Epithelial cell of proximal tubule (primary cell): Measurements from ENCODE around the gene ZNF37A. TPM values are rescaled to one million over a fixed set of nuclear protein-coding genes. Genes with fewer than 3 reads are reported as not detected.

ENCODE experiments used
- DNase-seq: peaks from one replicate; pipeline ENCODE4 v3.0.0-alpha.2; 2011; ENCODE audit warnings: low read depth
- H3K4me3 ChIP-seq: 2 replicates; pipeline ENCODE4 v1.5.1; 2011; ENCODE audit warnings: low read depth, mild to moderate bottlenecking, low read length
- total RNA-seq: library from RNA; depleted of rRNA; stranded (reverse); fragments of >200 nt; gene quantifications from 2 replicates; pipeline ENCODE4 v1.2.3, GENCODE V29; 2015
- TF ChIP-seq, protein P1 (sequence below): conservative IDR thresholded peaks from 2 replicates; pipeline ENCODE4 v1.5.1; 2012; ENCODE audit warnings: low read depth, mild to moderate bottlenecking, low read length

Gene ZNF37A
- total RNA-seq, 1 donor from 2014 or later = 12.5 TPM

DNA sequence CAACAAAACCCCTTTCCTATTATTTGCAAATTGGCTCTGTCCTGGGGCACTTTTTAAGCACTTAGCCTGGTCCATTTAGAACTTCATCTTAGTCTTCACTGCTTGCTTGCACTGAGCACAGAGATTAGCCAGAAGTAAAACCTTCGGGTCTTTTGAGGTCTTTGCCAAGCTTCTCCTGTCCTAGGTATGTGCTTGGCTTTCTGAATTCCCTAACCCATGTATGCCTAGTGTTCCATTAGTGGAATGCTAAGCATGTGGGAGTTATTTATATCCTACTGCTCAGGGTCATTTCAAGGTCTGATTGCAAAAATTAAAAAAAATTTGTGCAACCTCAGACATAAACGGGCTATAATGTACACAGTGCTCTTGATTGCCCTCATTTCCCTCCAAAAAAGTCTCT lies 18.0 kb downstream of the ZNF37A start:
- DNase-seq = no peak
- H3K4me3 ChIP-seq = no peak overlapping the region
- TF ChIP-seq, protein P1, sequence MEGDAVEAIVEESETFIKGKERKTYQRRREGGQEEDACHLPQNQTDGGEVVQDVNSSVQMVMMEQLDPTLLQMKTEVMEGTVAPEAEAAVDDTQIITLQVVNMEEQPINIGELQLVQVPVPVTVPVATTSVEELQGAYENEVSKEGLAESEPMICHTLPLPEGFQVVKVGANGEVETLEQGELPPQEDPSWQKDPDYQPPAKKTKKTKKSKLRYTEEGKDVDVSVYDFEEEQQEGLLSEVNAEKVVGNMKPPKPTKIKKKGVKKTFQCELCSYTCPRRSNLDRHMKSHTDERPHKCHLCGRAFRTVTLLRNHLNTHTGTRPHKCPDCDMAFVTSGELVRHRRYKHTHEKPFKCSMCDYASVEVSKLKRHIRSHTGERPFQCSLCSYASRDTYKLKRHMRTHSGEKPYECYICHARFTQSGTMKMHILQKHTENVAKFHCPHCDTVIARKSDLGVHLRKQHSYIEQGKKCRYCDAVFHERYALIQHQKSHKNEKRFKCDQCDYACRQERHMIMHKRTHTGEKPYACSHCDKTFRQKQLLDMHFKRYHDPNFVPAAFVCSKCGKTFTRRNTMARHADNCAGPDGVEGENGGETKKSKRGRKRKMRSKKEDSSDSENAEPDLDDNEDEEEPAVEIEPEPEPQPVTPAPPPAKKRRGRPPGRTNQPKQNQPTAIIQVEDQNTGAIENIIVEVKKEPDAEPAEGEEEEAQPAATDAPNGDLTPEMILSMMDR = no peak

- peak; percentile 13 for DNase-seq
- TF ChIP-seq, protein P1 = no peak
- no peak overlapping the region for H3K4me3 ChIP-seq
Measured at GRCh38 chr10:38118072-38118807, 24.1 kb downstream of the ZNF37A start.

- H3K4me3 ChIP-seq = no peak overlapping the region
- no peak for DNase-seq
- TF ChIP-seq, protein P1 = no peak
Measured at GRCh38 chr10:38119038-38119437, 24.9 kb downstream of the ZNF37A start.

GRCh38 chr10:38127812-38128211 lies 33.7 kb downstream of the ZNF37A start:
- TF ChIP-seq, protein P1 = no peak
- no peak overlapping the region for H3K4me3 ChIP-seq
- DNase-seq = no peak

GRCh38 chr10:38143587-38143986 lies 49.5 kb downstream of the ZNF37A start:
- peak; percentile 6 for DNase-seq
- H3K4me3 ChIP-seq = no peak overlapping the region
- TF ChIP-seq, protein P1 = no peak

- TF ChIP-seq, protein P1 = no peak
- no peak for DNase-seq
- no peak overlapping the region for H3K4me3 ChIP-seq
Measured at GRCh38 chr10:38146579-38147333, 52.6 kb downstream of the ZNF37A start.
